HG03442 (cell line): Measurements from ENCODE around the gene SPP1.
"Not testable (repeated sequence)": the region's sequence is repeated elsewhere in the genome, so short reads cannot be mapped to it uniquely, and the experiment has no call there.

Experiments used
- ATAC-seq: cut with Tn5 transposase; IDR thresholded peaks from one replicate; pipeline ENCODE4 v1.9.1; 2021; ENCODE audit warnings: mild to moderate bottlenecking, moderate library complexity; ENCODE audit not compliant: unreplicated experiment

Gene SPP1

GRCh38 chr4:87975466-87975865, at the start of gene SPP1:
TSS of gene SPP1 (plus strand) at chr4:87975714. CDS start at chr4:87976896, 1,182 bp downstream.
- ATAC-seq, result peak; percentile 60

- no peak for ATAC-seq
These were observed 48.9 kb upstream of the SPP1 start for GRCh38 chr4:87926554-87927098.

GRCh38 chr4:87930629-87931028, 44.9 kb upstream of the SPP1 start:
- ATAC-seq, result no peak

DNA sequence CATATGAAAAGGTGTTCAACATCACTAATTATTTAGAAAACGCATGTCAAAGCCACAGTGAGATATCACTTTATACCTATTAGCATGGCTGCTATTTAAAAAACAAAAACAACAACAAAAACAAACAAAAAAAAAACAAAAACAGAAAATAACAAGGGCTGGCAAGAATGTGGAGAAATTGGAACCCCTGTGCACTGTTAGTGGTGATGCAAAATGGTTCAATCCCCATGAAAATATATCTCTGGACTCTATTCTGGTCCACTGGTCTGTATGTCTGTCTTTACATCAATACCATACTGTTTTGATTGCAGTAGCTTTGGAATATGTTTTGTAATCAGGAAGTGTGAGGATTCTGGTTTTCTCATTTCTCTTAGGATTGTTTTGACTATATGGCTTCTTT, 43.6 kb upstream of the SPP1 start:
- no peak for ATAC-seq

DNA sequence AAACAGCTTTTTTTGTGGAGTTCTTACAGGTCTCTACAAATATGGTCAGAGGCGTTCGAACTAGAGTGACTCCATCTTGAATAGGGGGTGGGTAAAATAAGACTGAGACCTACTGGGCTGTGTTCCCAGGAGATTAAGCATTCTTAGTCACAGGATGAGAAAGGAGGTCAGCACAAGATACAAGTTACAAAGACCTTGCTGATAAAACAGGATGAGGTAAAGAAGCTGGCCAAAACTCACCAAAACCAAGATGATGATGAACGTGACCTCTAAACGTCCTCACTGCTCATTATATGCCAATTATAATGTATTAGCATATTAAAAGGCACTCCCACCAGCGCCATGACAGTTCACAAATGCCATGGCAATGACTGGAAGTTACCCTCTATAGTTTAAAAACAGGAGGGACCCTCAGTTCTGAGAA, 42.8 kb upstream of the SPP1 start:
- no peak for ATAC-seq

- ATAC-seq, result no peak
These were observed 42.2 kb upstream of the SPP1 start for GRCh38 chr4:87933337-87933736.

DNA sequence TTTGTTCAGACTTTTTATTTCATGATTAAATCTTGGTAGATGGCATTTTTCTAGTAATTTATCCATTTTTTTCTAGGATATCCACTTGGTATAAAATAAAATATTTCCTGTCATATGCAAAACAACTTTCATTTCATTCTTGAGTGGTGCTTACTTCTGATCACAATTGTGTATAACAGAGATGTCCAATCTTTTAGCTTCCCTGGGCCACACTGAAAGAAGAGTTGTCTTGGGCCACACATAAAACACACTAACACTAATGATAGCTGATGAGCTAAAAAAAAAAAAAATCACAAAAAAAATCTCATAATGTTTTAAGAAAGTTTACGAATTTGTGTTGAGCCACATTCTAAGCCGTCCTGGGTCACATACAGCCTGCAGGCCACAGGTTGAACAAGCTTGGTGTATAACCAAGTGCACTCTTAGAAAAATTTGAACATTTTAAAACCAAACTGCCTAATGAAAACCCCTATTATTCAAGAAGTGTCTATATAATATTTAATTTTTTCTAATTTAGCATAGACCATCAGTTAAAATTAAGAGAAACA, 41.3 kb upstream of the SPP1 start:
- no peak for ATAC-seq

GRCh38 chr4:87934973-87935372, 40.5 kb upstream of the SPP1 start:
- ATAC-seq, result no peak

- ATAC-seq, result not testable (repeated sequence)
These were observed 39.6 kb upstream of the SPP1 start for GRCh38 chr4:87935954-87936353.

DNA sequence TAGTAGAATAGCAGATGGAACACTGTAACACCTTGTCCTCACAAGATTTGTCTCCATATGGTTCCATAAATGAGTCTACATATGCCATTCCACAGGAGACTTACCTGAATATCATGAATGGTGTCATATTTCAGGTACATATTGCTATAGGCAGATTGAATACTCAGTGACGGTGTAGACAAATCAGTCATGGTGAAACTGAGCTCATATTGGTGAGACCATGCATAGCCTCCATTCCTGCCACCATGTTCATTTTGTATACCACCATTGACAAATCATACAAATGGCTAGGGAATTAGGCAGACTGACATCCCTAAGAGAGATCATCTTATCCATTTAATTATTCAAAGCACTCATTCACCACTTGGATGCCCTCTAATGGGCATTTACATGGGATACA, 38.0 kb upstream of the SPP1 start:
- ATAC-seq, result no peak

- no peak for ATAC-seq
These were observed 36.8 kb upstream of the SPP1 start for GRCh38 chr4:87938746-87939145.

DNA sequence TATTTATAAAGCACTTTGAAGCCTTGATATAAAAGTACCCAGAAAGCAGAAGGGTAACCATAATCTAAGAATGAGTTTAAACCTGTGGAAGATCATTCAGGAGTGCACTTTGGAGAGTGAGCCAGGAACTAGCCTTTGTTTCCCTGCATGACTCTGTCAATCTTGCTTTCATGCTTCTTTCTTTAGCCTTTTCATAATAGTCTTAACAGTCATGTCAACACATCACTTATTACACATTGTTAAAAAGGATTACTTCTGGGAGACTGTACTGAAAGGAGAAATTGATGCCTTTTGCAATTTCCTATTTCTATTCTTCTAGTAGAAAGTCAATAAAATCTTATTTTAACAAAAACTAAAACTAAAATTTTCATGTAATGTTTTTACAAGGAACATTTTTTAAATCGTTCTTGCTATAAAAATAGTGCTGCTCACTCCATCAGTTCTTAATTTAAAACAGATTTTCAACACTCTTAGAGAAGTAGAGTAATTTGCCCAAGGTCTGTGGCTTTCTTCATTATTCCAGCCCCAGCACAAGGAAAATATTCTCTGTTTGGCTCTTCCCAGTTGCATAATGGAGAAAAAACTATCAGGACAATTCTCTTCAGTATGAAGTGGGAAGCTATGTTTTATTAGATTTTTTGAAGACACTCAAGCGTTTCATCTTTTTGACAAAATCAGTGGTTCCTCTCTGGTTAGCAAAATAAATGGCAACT, 35.4 kb upstream of the SPP1 start:
- ATAC-seq, result no peak

- not testable (repeated sequence) for ATAC-seq
These were observed 34.7 kb upstream of the SPP1 start for GRCh38 chr4:87940809-87941208.

DNA sequence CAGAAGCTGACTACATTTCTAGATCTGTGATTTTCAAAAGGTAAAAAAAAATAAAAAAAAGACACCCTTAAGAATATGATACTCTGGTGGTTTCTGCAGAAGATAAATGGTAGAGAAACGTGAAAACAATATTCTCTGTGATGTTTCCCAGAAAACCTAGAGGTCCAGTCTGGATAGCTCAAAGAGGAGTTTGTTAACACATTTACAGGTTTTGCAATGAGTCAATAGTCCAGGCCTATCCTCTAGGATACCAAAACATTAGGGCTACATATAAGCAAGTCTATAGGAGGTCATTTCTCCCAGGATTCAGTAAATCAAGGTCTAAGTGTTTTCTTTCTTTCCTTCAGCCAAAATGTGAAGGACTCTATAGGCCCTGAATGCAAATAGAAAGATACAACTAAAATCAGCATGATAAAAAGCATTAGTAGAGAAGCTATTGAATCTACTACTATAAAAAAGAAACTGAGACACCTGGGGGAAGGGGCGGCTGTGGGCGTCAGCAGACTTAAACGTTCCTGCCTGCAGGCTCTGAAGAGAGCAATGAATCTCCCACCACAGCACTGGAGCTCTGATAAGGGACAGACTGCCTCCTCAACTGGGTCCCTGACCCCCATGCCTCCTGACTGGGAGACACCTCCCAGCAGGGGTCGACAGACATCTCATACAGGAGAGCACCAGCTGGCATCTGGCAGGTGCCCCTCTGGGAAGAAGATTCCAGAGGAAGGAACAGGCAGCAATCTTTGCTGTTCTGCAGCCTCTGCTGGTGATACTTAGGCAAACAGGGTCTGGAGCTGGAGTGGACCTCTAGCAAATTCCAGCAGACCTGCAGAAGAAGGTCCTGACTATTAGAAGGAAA, 33.7 kb upstream of the SPP1 start:
- no peak for ATAC-seq

DNA sequence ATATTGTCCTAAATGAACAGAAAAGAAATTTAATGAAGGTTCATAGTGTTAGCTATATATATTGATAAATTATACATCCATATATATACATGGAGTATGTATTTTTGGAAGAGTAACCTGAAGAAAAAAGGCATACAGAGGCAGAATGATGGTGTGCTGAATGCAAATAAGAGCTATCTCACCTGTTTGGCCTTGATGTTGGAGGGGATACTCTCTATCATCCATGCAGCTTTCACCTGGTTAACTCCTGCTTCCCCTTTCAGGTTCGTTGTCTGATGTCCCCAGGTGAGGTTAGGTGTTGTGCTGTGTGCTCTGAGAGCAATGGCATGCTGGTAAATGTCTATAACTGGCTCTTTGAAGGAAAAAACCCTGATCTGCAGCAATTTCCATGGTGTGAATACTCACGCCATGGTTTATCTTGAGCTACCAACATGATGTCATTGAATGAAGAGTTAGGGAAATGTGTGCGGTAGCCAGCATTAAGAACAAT, 31.8 kb upstream of the SPP1 start:
- ATAC-seq, result no peak

DNA sequence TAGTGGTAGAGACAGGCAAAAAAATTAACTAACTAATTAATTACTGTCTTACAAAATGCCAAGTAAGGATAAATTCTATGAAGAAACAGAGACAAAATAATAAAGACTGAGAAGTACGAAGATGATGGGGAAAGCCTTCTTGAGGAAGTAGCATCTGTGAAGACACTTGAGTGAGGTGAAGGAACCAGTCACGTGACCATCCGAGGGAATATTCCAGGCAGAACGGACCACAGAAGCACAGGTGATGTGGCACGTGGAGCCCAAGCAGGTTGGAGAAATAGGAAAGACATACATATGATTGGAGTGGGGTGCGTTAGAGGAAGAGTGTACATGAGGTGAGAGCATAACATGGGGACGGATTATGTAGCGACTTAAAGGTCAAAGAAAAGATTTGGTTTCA, 30.5 kb upstream of the SPP1 start:
- no peak for ATAC-seq

- no peak for ATAC-seq
These were observed 28.7 kb upstream of the SPP1 start for GRCh38 chr4:87946766-87947165.

GRCh38 chr4:87947381-87948160, 27.9 kb upstream of the SPP1 start:
- no peak for ATAC-seq

- ATAC-seq, result no peak
These were observed 25.6 kb upstream of the SPP1 start for GRCh38 chr4:87949961-87950360.

GRCh38 chr4:87950493-87950892, 25.0 kb upstream of the SPP1 start:
- ATAC-seq, result no peak
